OCI-LY7 (cell line): ENCODE results near the gene INHBB. TPM values are rescaled to one million over a fixed set of nuclear protein-coding genes. Genes with fewer than 3 reads are reported as not detected.

Experiments
- BruUV-seq: library from RNA; stranded (reverse); fragments of 400-500 nt; replicated peaks from 2 replicates; lab custom pipeline; 2021; lab: Mats Ljungman, UMichigan
- CTCF ChIA-PET: fragments of 300-600 bp; sonication (Branson Sonifier 250); formaldehyde crosslinking; loops from one replicate; lab custom pipeline; 2022; ENCODE audit warnings: antibody characterized with exemption; ENCODE audit not compliant: unreplicated experiment; lab: Charles Lee
- POLR2A ChIA-PET: fragments of 300-600 bp; sonication (Branson Sonifier 250); formaldehyde crosslinking; loops from one replicate; lab custom pipeline; 2022; ENCODE audit warnings: antibody characterized with exemption; lab: Charles Lee
- DNase-seq: peaks from one replicate; pipeline ENCODE4 v3.0.0-alpha.2; 2015; ENCODE audit warnings: low spot score
- H2AFZ ChIP-seq: fragments of 200-600 bp; sonication (generic), shearing (Covaris generic); 2 replicates; pipeline ENCODE4 v1.6.1; 2014; ENCODE audit warnings: mild to moderate bottlenecking, antibody characterized with exemption, low read length, moderate library complexity
- H3K27ac ChIP-seq: fragments of 200-600 bp; sonication (generic); 2 replicates; pipeline ENCODE4 v1.5.1; 2014; ENCODE audit warnings: mixed run types, low read depth, mild to moderate bottlenecking, moderate library complexity, low read length, inconsistent platforms; ENCODE audit not compliant: poor library complexity, severe bottlenecking
- H3K36me3 ChIP-seq: fragments of 200-600 bp; sonication (generic); 2 replicates; pipeline ENCODE4 v1.6.1; 2014; ENCODE audit warnings: mild to moderate bottlenecking, antibody characterized with exemption, low read length, moderate library complexity, mixed read lengths; ENCODE audit not compliant: insufficient read depth
- H3K4me1 ChIP-seq: fragments of 200-600 bp; sonication (generic); 2 replicates; pipeline ENCODE4 v1.5.1; 2014; ENCODE audit warnings: mild to moderate bottlenecking, low read length; ENCODE audit not compliant: insufficient read depth, poor library complexity, severe bottlenecking
- H3K4me2 ChIP-seq: fragments of 200-600 bp; sonication (generic); 2 replicates; pipeline ENCODE4 v1.6.1; 2014; ENCODE audit warnings: mild to moderate bottlenecking, low read length
- H3K4me3 ChIP-seq: fragments of 200-600 bp; sonication (generic); 2 replicates; pipeline ENCODE4 v1.5.1; 2014; ENCODE audit warnings: mild to moderate bottlenecking, low read depth, low read length; ENCODE audit not compliant: poor library complexity, severe bottlenecking
- H3K79me2 ChIP-seq: fragments of 200-600 bp; sonication (generic); 2 replicates; pipeline ENCODE4 v1.6.1; 2016; ENCODE audit warnings: low read depth, mild to moderate bottlenecking, low read length, moderate library complexity, mixed read lengths; ENCODE audit not compliant: insufficient read depth
- H3K9me2 ChIP-seq: fragments of 200-600 bp; sonication (generic); 2 replicates; pipeline ENCODE4 v1.6.1; 2016; ENCODE audit warnings: mild to moderate bottlenecking, low read length, mixed read lengths; ENCODE audit not compliant: insufficient read depth
- H3K9me3 ChIP-seq: fragments of 200-600 bp; sonication (generic); 2 replicates; pipeline ENCODE4 v1.6.1; 2014; ENCODE audit warnings: mild to moderate bottlenecking, mixed run types, low read length, mixed read lengths
- H4K20me1 ChIP-seq: fragments of 200-600 bp; sonication (generic); 2 replicates; pipeline ENCODE4 v1.6.1; 2014; ENCODE audit warnings: mild to moderate bottlenecking, antibody characterized with exemption, low read length, moderate library complexity, mixed read lengths; ENCODE audit not compliant: insufficient read depth
- EZH2phosphoT487 ChIP-seq: fragments of 200-600 bp; sonication (generic); IDR thresholded peaks from 2 replicates; pipeline ENCODE4 v1.6.1; 2018; ENCODE audit warnings: low read depth, borderline replicate concordance, mild to moderate bottlenecking, mixed run types, antibody characterized with exemption, low read length, moderate library complexity, mixed read lengths
- intact Hi-C: fragments of 100-400 bp; cut with micrococcal nuclease; formaldehyde crosslinking; loops from one replicate; pipeline ENCODE4 v1.10.0; 2022; ENCODE audit not compliant: unreplicated experiment
- total RNA-seq, 2 experiments: library from RNA; depleted of rRNA in 1 of 2; stranded (reverse); fragments of >200 nt in 1 of 2; shearing (Covaris generic) in 1 of 2; gene quantifications; 2 replicates each; pipeline ENCODE4 v1.2.3, GENCODE V29; 2014 to 2022
- TF ChIP-seq, protein P1 (sequence below): fragments of 200-600 bp; sonication (generic); conservative IDR thresholded peaks from 2 replicates; pipeline ENCODE4 v1.5.1; 2014; ENCODE audit warnings: mild to moderate bottlenecking, antibody characterized with exemption, low read length, moderate library complexity, mixed read lengths

The INHBB gene
- total RNA-seq, 2 experiments from 2014 or later, result not detected

- Histone ChIP-seq H3K4me2 (no peak overlapping the region), H4K20me1 (no peaks in the 10 kb centered on the region), H3K36me3 (no peaks in the 10 kb centered on the region), H3K27ac (no peak overlapping the region), H3K79me2 (no peaks in the 10 kb centered on the region), H3K9me3 (no peaks in the 10 kb centered on the region), H3K4me3 (no peak overlapping the region), H3K9me2 (no peaks in the 10 kb centered on the region), H3K4me1 (no peaks in the 10 kb centered on the region), H2AFZ (no peak overlapping the region)
- intact Hi-C loops, result no loop called here
- no peak for DNase-seq
- TF ChIP-seq, protein P1, sequence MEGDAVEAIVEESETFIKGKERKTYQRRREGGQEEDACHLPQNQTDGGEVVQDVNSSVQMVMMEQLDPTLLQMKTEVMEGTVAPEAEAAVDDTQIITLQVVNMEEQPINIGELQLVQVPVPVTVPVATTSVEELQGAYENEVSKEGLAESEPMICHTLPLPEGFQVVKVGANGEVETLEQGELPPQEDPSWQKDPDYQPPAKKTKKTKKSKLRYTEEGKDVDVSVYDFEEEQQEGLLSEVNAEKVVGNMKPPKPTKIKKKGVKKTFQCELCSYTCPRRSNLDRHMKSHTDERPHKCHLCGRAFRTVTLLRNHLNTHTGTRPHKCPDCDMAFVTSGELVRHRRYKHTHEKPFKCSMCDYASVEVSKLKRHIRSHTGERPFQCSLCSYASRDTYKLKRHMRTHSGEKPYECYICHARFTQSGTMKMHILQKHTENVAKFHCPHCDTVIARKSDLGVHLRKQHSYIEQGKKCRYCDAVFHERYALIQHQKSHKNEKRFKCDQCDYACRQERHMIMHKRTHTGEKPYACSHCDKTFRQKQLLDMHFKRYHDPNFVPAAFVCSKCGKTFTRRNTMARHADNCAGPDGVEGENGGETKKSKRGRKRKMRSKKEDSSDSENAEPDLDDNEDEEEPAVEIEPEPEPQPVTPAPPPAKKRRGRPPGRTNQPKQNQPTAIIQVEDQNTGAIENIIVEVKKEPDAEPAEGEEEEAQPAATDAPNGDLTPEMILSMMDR, result no peak
- TF ChIP-seq EZH2phosphoT487, result no peak
- no TSS peak for BruUV-seq
- ChIA-PET CTCF (no interaction called here), POLR2A (no interaction called here)
Measured at GRCh38 chr2:120366698-120367097, 20.8 kb downstream of the INHBB start.

GRCh38 chr2:120367221-120367620 is 21.3 kb downstream of the INHBB start:
- no peaks in the 10 kb centered on the region for H3K36me3 ChIP-seq
- no peak for TF ChIP-seq EZH2phosphoT487
- TF ChIP-seq, protein P1, result no peak
- no peak overlapping the region for H3K4me2 ChIP-seq
- no peaks in the 10 kb centered on the region for H3K9me3 ChIP-seq
- intact Hi-C loops, result no loop called here
- no peak overlapping the region for H2AFZ ChIP-seq
- no peaks in the 10 kb centered on the region for H3K4me1 ChIP-seq
- no TSS peak for BruUV-seq
- DNase-seq, result no peak
- H3K4me3 ChIP-seq, result no peak overlapping the region
- no peaks in the 10 kb centered on the region for H3K79me2 ChIP-seq
- ChIA-PET CTCF (no interaction called here), POLR2A (no interaction called here)
- H3K9me2 ChIP-seq, result no peaks in the 10 kb centered on the region
- no peaks in the 10 kb centered on the region for H4K20me1 ChIP-seq
- no peak overlapping the region for H3K27ac ChIP-seq

- no peak for DNase-seq
- TF ChIP-seq EZH2phosphoT487, result no peak
- TF ChIP-seq, protein P1, result no peak
- H3K27ac ChIP-seq, result no peak overlapping the region
- H3K4me2 ChIP-seq, result no peak overlapping the region
- H3K9me2 ChIP-seq, result no peaks in the 10 kb centered on the region
- H3K36me3 ChIP-seq, result no peaks in the 10 kb centered on the region
- no peaks in the 10 kb centered on the region for H3K4me1 ChIP-seq
- intact Hi-C loops, result no loop called here
- H3K79me2 ChIP-seq, result no peaks in the 10 kb centered on the region
- no peak overlapping the region for H2AFZ ChIP-seq
- BruUV-seq, result no TSS peak
- H3K4me3 ChIP-seq, result no peak overlapping the region
- no peaks in the 10 kb centered on the region for H4K20me1 ChIP-seq
- POLR2A ChIA-PET, result no interaction called here
- H3K9me3 ChIP-seq, result no peaks in the 10 kb centered on the region
- CTCF ChIA-PET, result no interaction called here
Measured at GRCh38 chr2:120367649-120368048, 21.7 kb downstream of the INHBB start.
